Fibroblast of pulmonary artery (primary cell): ENCODE data around the gene BCAS1.

Experiments
- DNase-seq: peaks from one replicate; pipeline ENCODE4 v3.0.0-alpha.2; 2010; ENCODE audit warnings: low read depth
- H3K4me3 ChIP-seq: replicated peaks from 2 replicates; pipeline ENCODE4 v1.5.1; 2011; ENCODE audit warnings: low read depth, mild to moderate bottlenecking, control low read depth, low read length, moderate library complexity
- CTCF ChIP-seq: IDR thresholded peaks from 2 replicates; pipeline ENCODE4 v1.5.1; 2011; ENCODE audit warnings: mild to moderate bottlenecking, control low read depth, low read length, inconsistent platforms; ENCODE audit errors: missing control alignments

BCAS1 gene

GRCh38 chr20:54068966-54069365 lies 1.4 kb downstream of the BCAS1 start:
- no peak for TF ChIP-seq CTCF
- H3K4me3 ChIP-seq: no peak overlapping the region

GRCh38 chr20:54068495-54068894 lies 1.9 kb downstream of the BCAS1 start:
- DNase-seq: no peak
- no peak overlapping the region for H3K4me3 ChIP-seq
- no peak for TF ChIP-seq CTCF

More at GRCh38 chr20:54068966-54069365, 1.4 kb downstream of the BCAS1 start:
- DNase-seq: no peak

GRCh38 chr20:54067606-54068174 lies 2.7 kb downstream of the BCAS1 start:
- H3K4me3 ChIP-seq: no peak overlapping the region
- TF ChIP-seq CTCF: no peak
- peak; percentile 7 for DNase-seq

GRCh38 chr20:54065601-54066038 lies 4.8 kb downstream of the BCAS1 start:
- no peak overlapping the region for H3K4me3 ChIP-seq
- no peak for DNase-seq
- TF ChIP-seq CTCF: no peak

- no peak for TF ChIP-seq CTCF
- DNase-seq: no peak
- no peak overlapping the region for H3K4me3 ChIP-seq
Observed at GRCh38 chr20:54064939-54065338, 5.5 kb downstream of the BCAS1 start.

- TF ChIP-seq CTCF: no peak
- no peak for DNase-seq
- no peak overlapping the region for H3K4me3 ChIP-seq
Observed at GRCh38 chr20:54063992-54064676, 6.3 kb downstream of the BCAS1 start.

GRCh38 chr20:54063580-54063979 lies 6.8 kb downstream of the BCAS1 start:
- no peak for DNase-seq
- no peak overlapping the region for H3K4me3 ChIP-seq
- TF ChIP-seq CTCF: no peak
